H1 (cell line): Measurements from ENCODE around the gene TNIK. TPM values are rescaled to one million over a fixed set of nuclear protein-coding genes. Genes with fewer than 3 reads are reported as not detected.

Source experiments
- CTCF ChIA-PET: fragments of 300-600 bp; sonication (Branson Sonifier 250); formaldehyde crosslinking; loops from one replicate; lab custom pipeline; 2021; ENCODE audit not compliant: partially characterized antibody; lab: Charles Lee
- POLR2A ChIA-PET: fragments of 300-600 bp; sonication (Branson Sonifier 250); formaldehyde crosslinking; loops from one replicate; lab custom pipeline; 2021; ENCODE audit warnings: inconsistent platforms; ENCODE audit not compliant: partially characterized antibody; lab: Charles Lee
- DNase-seq, 2 experiments: peaks; one replicate each; pipeline versions ENCODE4 v3.0.0 to v3.0.0-alpha.2; 2010 to 2022; ENCODE audit warnings: low spot score in 2 of 2, low read depth in 1 of 2, mixed read lengths in 1 of 2
- FAIRE-seq: peaks from 2 replicates; lab custom pipeline; 2011; peaks lifted over from hg19 to GRCh38; lab: Jason Lieb, UNC
- H2AFZ ChIP-seq: 2 replicates; pipeline ENCODE4 v1.8.1; 2012; ENCODE audit warnings: low read length, inconsistent platforms
- H2AK5ac ChIP-seq: 2 replicates; pipeline ENCODE4 v1.6.1; 2013; ENCODE audit warnings: low read depth, low read length
- H2BK120ac ChIP-seq: replicated peaks from 2 replicates; pipeline ENCODE3; 2013; ENCODE audit warnings: low read depth, low read length, inconsistent platforms
- H2BK12ac ChIP-seq: 2 replicates; pipeline ENCODE4 v1.6.1; 2013; ENCODE audit warnings: low read depth, low read length
- H2BK15ac ChIP-seq: 2 replicates; pipeline ENCODE4 v1.6.1; 2013; ENCODE audit warnings: low read length
- H2BK20ac ChIP-seq: 2 replicates; pipeline ENCODE4 v1.6.1; 2013; ENCODE audit warnings: low read length
- H2BK5ac ChIP-seq: 2 replicates; pipeline ENCODE4 v1.6.1; 2013; ENCODE audit warnings: low read depth, low read length
- H3K14ac ChIP-seq: 2 replicates; pipeline ENCODE4 v1.6.1; 2013; ENCODE audit warnings: inconsistent platforms; ENCODE audit not compliant: insufficient read length
- H3K18ac ChIP-seq: 2 replicates; pipeline ENCODE4 v1.6.1; 2013; ENCODE audit warnings: low read length; ENCODE audit errors: extremely low read depth
- H3K23ac ChIP-seq: 2 replicates; pipeline ENCODE4 v1.6.1; 2013; ENCODE audit warnings: inconsistent platforms; ENCODE audit not compliant: insufficient read length
- H3K23me2 ChIP-seq: 2 replicates; pipeline ENCODE4 v1.6.1; 2013; ENCODE audit warnings: low read depth, low read length
- H3K27ac ChIP-seq: 2 replicates; pipeline ENCODE4 v1.6.1; 2011; ENCODE audit warnings: low read depth, low read length, inconsistent platforms
- H3K27me3 ChIP-seq, 4 experiments: replicated peaks in 1 of 4; 1 replicate in 1 of 4; 2 replicates in 3 of 4; pipeline versions ENCODE4 v1.6.1 to v1.8.1; 2011 to 2013; ENCODE audit warnings: low read length in 3 of 4, mild to moderate bottlenecking in 3 of 4, inconsistent platforms in 2 of 4, mixed read lengths in 2 of 4, moderate library complexity in 1 of 4; ENCODE audit not compliant: control insufficient read depth in 3 of 4, insufficient read depth in 3 of 4; ENCODE audit errors: extremely low read depth in 1 of 4
- H3K36me3 ChIP-seq, 4 experiments: 2 replicates each; pipeline versions ENCODE4 v1.6.1 to v1.8.1; 2011 to 2013; ENCODE audit warnings: mild to moderate bottlenecking in 4 of 4, low read length in 3 of 4, moderate library complexity in 2 of 4, control low read depth in 1 of 4, inconsistent platforms in 1 of 4; ENCODE audit not compliant: insufficient read depth in 4 of 4, control insufficient read depth in 2 of 4
- H3K4ac ChIP-seq: replicated peaks from 2 replicates; pipeline ENCODE3; 2013; ENCODE audit warnings: low read length, low read depth, mixed read lengths, inconsistent platforms; ENCODE audit not compliant: insufficient read length
- H3K4me1 ChIP-seq, 4 experiments: replicated peaks in 1 of 4; 1 replicate in 1 of 4; 2 replicates in 3 of 4; pipeline versions ENCODE4 v1.6.1 to v1.8.1; 2011 to 2013; ENCODE audit warnings: low read length in 3 of 4, inconsistent platforms in 2 of 4, mixed read lengths in 1 of 4; ENCODE audit not compliant: insufficient read depth in 4 of 4, control insufficient read depth in 3 of 4
- H3K4me2 ChIP-seq, 2 experiments: 2 replicates each; pipeline versions ENCODE4 v1.6.1 to v1.8.1; 2011 to 2013; ENCODE audit warnings: low read depth in 2 of 2, low read length in 2 of 2, control low read depth in 1 of 2, inconsistent platforms in 1 of 2, mild to moderate bottlenecking in 1 of 2; ENCODE audit not compliant: insufficient read depth in 1 of 2
- H3K4me3 ChIP-seq, 4 experiments: fragments of 200-600, 300-600 bp in 1 of 4; sonication (generic), shearing (Covaris generic), sonication (Bioruptor Twin) in 1 of 4; 2 replicates each; pipeline versions ENCODE4 v1.5.1 to v1.8.1; 2011 to 2016; ENCODE audit warnings: low read length in 4 of 4, low read depth in 3 of 4, control low read depth in 2 of 4, inconsistent platforms in 2 of 4, mild to moderate bottlenecking in 2 of 4, mixed read lengths in 1 of 4, moderate library complexity in 1 of 4; ENCODE audit not compliant: insufficient read depth in 2 of 4; ENCODE audit errors: extremely low read depth in 1 of 4
- H3K56ac ChIP-seq: replicated peaks from 2 replicates; pipeline ENCODE3; 2013; ENCODE audit warnings: low read depth, mild to moderate bottlenecking, mixed read lengths, low read length, inconsistent platforms; ENCODE audit not compliant: insufficient read length
- H3K79me1 ChIP-seq: 2 replicates; pipeline ENCODE4 v1.6.1; 2013; ENCODE audit warnings: low read depth, low read length, control low read depth
- H3K79me2 ChIP-seq, 2 experiments: 2 replicates each; pipeline versions ENCODE4 v1.6.1 to v1.8.1; 2012 to 2013; ENCODE audit warnings: low read length in 2 of 2, mild to moderate bottlenecking in 2 of 2, inconsistent platforms in 1 of 2; ENCODE audit not compliant: insufficient read depth in 2 of 2, control insufficient read depth in 1 of 2
- H3K9ac ChIP-seq, 4 experiments: replicated peaks in 1 of 4; 1 replicate in 1 of 4; 2 replicates in 3 of 4; pipeline versions ENCODE4 v1.6.1 to v1.8.1; 2011 to 2013; ENCODE audit warnings: low read depth in 3 of 4, low read length in 3 of 4, control low read depth in 2 of 4, mild to moderate bottlenecking in 2 of 4, moderate library complexity in 2 of 4, inconsistent platforms in 1 of 4; ENCODE audit errors: extremely low read depth in 1 of 4
- H3K9me3 ChIP-seq, 2 experiments: 2 replicates each; pipeline versions ENCODE4 v1.6.1 to v1.8.1; 2012 to 2013; ENCODE audit warnings: mild to moderate bottlenecking in 2 of 2, moderate library complexity in 2 of 2, control low read depth in 1 of 2, inconsistent platforms in 1 of 2, low read depth in 1 of 2, low read length in 1 of 2, mixed read lengths in 1 of 2; ENCODE audit not compliant: insufficient read depth in 2 of 2
- H4K20me1 ChIP-seq, 2 experiments: replicated peaks in 1 of 2; 2 replicates each; pipeline versions ENCODE3 to v1.8.1; 2011 to 2013; ENCODE audit warnings: inconsistent platforms in 2 of 2, low read length in 2 of 2, mild to moderate bottlenecking in 1 of 2; ENCODE audit not compliant: insufficient read depth in 2 of 2, control insufficient read depth in 1 of 2
- H4K5ac ChIP-seq: 2 replicates; pipeline ENCODE4 v1.6.1; 2013; ENCODE audit warnings: low read length, low read depth, mixed read lengths, inconsistent platforms; ENCODE audit not compliant: insufficient read length
- H4K8ac ChIP-seq: 2 replicates; pipeline ENCODE4 v1.8.0; 2013; ENCODE audit warnings: mild to moderate bottlenecking, moderate library complexity, low read length, inconsistent platforms; ENCODE audit not compliant: insufficient read depth; ENCODE audit errors: extremely low read depth
- H4K91ac ChIP-seq: replicated peaks from 2 replicates; pipeline ENCODE3; 2013; ENCODE audit warnings: low read length, mixed read lengths, inconsistent platforms; ENCODE audit not compliant: insufficient read length
- BACH1 ChIP-seq: IDR thresholded peaks from 2 replicates; pipeline ENCODE4 v1.6.1; 2012; ENCODE audit warnings: low read length, improper control_type of control experiment
- BRCA1 ChIP-seq: IDR thresholded peaks from 2 replicates; pipeline ENCODE4 v1.6.1; 2012; ENCODE audit warnings: low read depth, low read length, improper control_type of control experiment
- CBX8 ChIP-seq: fragments of 300-800, 300-1000 bp; sonication (generic); IDR thresholded peaks from 2 replicates; pipeline ENCODE4 v1.7.1; 2016; ENCODE audit warnings: low read depth, low read length, borderline replicate concordance
- CTCF ChIP-seq, 3 experiments: IDR thresholded peaks; 1 replicate in 2 of 3; 2 replicates in 1 of 3; pipeline versions ENCODE4 v1.5.1 to v1.6.1; 2011; ENCODE audit warnings: low read length in 3 of 3, mild to moderate bottlenecking in 3 of 3, inconsistent platforms in 2 of 3, low read depth in 1 of 3, moderate library complexity in 1 of 3; ENCODE audit not compliant: insufficient read depth in 1 of 3; ENCODE audit errors: control extremely low read depth in 1 of 3
- GABPA ChIP-seq: IDR thresholded peaks from 2 replicates; pipeline ENCODE4 v1.6.1; 2011; ENCODE audit warnings: mild to moderate bottlenecking, low read length, moderate library complexity, borderline replicate concordance; ENCODE audit not compliant: insufficient read depth
- GTF2F1 ChIP-seq: IDR thresholded peaks from 2 replicates; pipeline ENCODE4 v1.6.1; 2012; ENCODE audit warnings: low read depth, low read length, improper control_type of control experiment, borderline replicate concordance
- KDM5A ChIP-seq: fragments of 200-600 bp; IDR thresholded peaks from 2 replicates; pipeline ENCODE4 v1.7.1; 2012; ENCODE audit warnings: mild to moderate bottlenecking, low read length, inconsistent platforms, mixed read lengths
- NRF1 ChIP-seq: IDR thresholded peaks from 2 replicates; pipeline ENCODE4 v1.6.1; 2011; ENCODE audit warnings: mild to moderate bottlenecking, low read depth, low read length, improper control_type of control experiment
- SRF ChIP-seq: IDR thresholded peaks from 2 replicates; pipeline ENCODE4 v1.6.1; 2011; ENCODE audit warnings: mild to moderate bottlenecking, low read depth, low read length, moderate library complexity
- WGBS, 2 experiments: shearing (Covaris generic) in 1 of 2; methylation state at CpG; one replicate each; pipeline versions ENCODE4 v1.1.6 to v1.1.7; 2013 to 2015; ENCODE audit warnings: low lambda C conversion rate in 2 of 2, mixed read lengths in 2 of 2, inconsistent platforms in 1 of 2, low coverage in 1 of 2, missing lambda C conversion rate in 1 of 2; ENCODE audit not compliant: insufficient replicate concordance in 2 of 2, insufficient coverage in 1 of 2, insufficient read length in 1 of 2; ENCODE audit errors: extremely low coverage in 1 of 2, missing lambda C conversion rate in 1 of 2; 5-methylcytosine and 5-hydroxymethylcytosine counted together
- polyA plus RNA-seq, 7 experiments: library from polyadenylated mRNA; depleted of rRNA in 3 of 7; stranded (reverse) in 5 of 7; unstranded in 2 of 7; fragments of >200 nt in 5 of 7; fragments of 200-250 nt in 2 of 7; gene quantifications; 1 replicate in 5 of 7; 2 replicates in 1 of 7; 4 replicates in 1 of 7; pipeline versions ENCODE4 v1.2.1 to v1.2.3, GENCODE V29; 2011 to 2013; ENCODE audit warnings: missing spikeins in 2 of 7, mixed read lengths in 2 of 7
- total RNA-seq: library from RNA; stranded (reverse); fragmentation: NEBNext Ultra II Directional; extraction: Animal tissue kit (Norgen Biotek cat#: 25700); gene quantifications from 2 replicates; pipeline ENCODE4 v1.2.1, GENCODE V29; 2021

Gene TNIK
- total and polyA plus RNA-seq, 2 of the 8 experiments (the other 6 are each of a cell fraction or from before 2014, with no cell fraction given), result 7.4 to 42.0 TPM

- no peak overlapping the region for H3K18ac ChIP-seq
- no peak overlapping the region for H4K8ac ChIP-seq
- no peak overlapping the region for H3K4me2 ChIP-seq
- no peak overlapping the region for H2AK5ac ChIP-seq
- H3K79me1 ChIP-seq, result no peaks in the 10 kb centered on the region
- no peak overlapping the region for H2BK120ac ChIP-seq
- POLR2A ChIA-PET, result no interaction called here
- CTCF ChIA-PET, result interaction anchor here (1.6 kb wide), 2 partner anchors 8 to 85 kb away, joined by 3 to 4 read pairs; no protein-coding TSS in a partner anchor
- no peak overlapping the region for H3K23ac ChIP-seq
- no peak overlapping the region for H3K4me3 ChIP-seq
- no peak overlapping the region for H4K5ac ChIP-seq
- H4K91ac ChIP-seq, result no peak overlapping the region
- H3K23me2 ChIP-seq, result no peaks in the 10 kb centered on the region; the same call in 1 of the 2 replicates
- no peak overlapping the region for H3K4ac ChIP-seq
- no peak overlapping the region for H2BK12ac ChIP-seq
- H3K9ac ChIP-seq, result no peak overlapping the region
- no peak overlapping the region for H3K27ac ChIP-seq
- H2BK20ac ChIP-seq, result no peak overlapping the region
- DNase-seq (no peak), FAIRE-seq (no peak)
- 87% methylated on average over 1 of the region's 1 CpG; no CpG with 5 or more reads in 1 of the 2 experiments for WGBS, 2 experiments
- no peaks in the 10 kb centered on the region for H4K20me1 ChIP-seq
- no peaks in the 10 kb centered on the region for H3K9me3 ChIP-seq
- no peak overlapping the region for H3K14ac ChIP-seq
- no peaks in the 10 kb centered on the region for H3K36me3 ChIP-seq
- H2BK5ac ChIP-seq, result no peak overlapping the region
- H3K27me3 ChIP-seq, result no peaks in the 10 kb centered on the region
- H2AFZ ChIP-seq, result no peak overlapping the region
- H3K56ac ChIP-seq, result no peak overlapping the region
- H3K4me1 ChIP-seq, result peaks cover 0 to 3% (median 0%) of the 10 kb centered on the region in 4 experiments; a peak in 1 of 7 replicates
- H2BK15ac ChIP-seq, result no peak overlapping the region
- H3K79me2 ChIP-seq, result peaks cover 0 to 15% of the 10 kb centered on the region in 2 experiments; a peak in 2 of 4 replicates
- TF ChIP-seq SRF, result no peak
- TF ChIP-seq CBX8, result no peak
- TF ChIP-seq KDM5A, result no peak
- no peak for TF ChIP-seq GTF2F1
- no peak for TF ChIP-seq BRCA1
- no peak for TF ChIP-seq BACH1
- TF ChIP-seq GABPA, result no peak
- no peak for TF ChIP-seq NRF1
- TF ChIP-seq CTCF (IDR thresholded peaks at IDR 0.05; ENCODE audit: control extremely low read depth in 1 of 3, insufficient read depth in 1 of 3, low read depth in 1 of 3, low read length in 3 of 3), result no peak
These were observed 91.0 kb downstream of the TNIK start for GRCh38 chr3:171369156-171369555.
